HK-2 (cell line): Measurements from ENCODE around the gene NXPH2.

Experiments
- DNase-seq: peaks from one replicate; pipeline ENCODE4 v3.0.0-alpha.2; 2018; ENCODE audit not compliant: unreplicated experiment

Gene NXPH2

DNA sequence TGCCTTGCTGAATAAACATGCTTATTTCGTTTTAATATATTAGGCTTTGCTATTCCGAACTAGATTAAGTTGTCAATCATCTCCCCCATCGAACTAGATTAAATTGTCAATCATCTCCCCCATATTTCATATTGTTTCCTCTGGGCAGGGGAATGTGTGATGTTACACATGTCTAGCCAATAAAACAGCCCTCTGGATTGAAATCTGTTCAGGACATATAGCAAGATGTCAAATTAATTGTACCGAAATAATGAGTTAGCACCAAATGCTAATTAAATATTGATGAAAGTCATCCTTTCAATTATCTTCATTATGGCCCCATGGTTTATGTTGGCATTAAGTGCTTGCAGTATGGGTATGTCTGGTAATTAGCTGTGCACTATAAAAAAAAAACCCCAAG lies 143.1 kb downstream of the NXPH2 start:
- DNase-seq = no peak

DNA sequence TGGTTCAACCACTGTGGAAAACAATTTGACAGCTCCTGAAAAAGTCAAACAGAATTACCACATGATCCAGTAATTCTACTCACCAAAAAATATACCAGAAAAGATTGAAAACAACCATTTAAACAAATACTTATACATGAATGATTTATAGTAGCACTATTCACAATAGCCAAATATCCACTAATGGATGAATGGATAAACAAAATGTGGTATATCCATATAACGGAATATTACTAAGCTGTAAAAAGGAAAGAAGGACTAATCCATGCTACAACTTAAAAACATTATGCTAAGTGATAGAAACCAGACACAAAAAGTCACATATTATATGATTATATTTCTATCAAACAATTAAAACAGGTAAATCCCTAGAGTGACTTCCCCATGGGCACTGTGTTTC lies 147.1 kb downstream of the NXPH2 start:
- DNase-seq = no peak

DNA sequence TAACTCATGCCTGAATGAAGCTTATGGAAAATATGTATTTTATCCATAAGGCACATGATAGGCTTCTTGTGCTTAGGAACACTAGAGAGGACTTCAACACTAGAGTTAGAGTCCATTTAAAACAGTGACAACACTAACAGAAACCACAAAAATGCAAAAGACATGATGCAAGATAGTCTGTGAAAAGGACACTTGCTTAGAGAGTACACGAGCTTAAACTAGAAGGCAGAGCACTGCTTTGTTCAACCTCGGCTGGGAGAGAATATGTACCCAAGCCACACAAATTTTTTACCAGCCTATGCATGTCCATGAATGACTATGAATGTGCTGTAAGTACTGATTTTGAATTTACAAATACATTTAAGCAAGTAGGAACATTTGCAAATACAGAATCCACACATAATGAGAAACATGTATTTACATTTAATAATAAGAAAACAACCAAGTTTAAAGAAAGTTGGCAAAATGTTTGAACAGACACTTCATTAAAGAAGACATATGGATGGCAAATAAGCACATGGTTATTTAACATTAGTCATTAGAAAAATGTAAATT lies 148.0 kb downstream of the NXPH2 start:
- DNase-seq = no peak

DNA sequence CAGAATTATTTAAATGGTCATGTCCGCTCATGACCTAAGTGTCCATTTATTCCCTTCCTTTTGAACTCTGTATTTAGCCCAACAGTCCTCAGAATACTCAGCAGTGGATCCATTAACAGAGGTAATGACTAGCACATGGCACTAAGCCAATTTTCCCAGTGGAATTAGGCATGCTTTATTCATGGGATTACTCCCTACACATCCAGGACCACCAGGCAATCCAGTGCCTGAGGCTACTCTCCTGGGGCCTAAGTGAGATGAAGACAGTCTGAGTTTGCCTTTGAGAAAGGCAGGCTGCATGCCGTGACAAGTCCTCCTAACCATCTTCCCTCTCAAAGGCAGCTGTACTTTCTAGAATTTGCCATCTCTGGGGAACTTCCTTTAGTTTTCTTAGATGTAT lies 150.0 kb downstream of the NXPH2 start:
- no peak for DNase-seq

DNA sequence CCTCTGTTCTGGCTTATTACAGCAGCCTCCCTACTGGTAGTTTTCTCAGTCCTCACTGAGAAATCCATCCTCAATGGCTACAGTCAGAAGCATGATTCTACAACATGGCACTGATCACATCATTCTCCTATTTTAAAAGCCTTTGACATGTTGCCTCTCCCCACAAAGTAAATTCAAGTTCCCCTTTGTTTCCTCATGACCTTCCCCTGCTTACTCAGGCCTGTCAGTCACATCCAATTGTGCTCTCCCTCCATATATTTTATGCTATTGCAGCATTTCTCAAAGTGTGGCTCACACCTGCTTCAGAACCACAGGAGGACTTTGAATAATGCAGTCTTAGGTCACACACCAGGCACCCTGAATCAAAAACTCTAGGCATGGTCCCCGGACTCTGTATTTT lies 154.0 kb downstream of the NXPH2 start:
- DNase-seq = no peak

DNA sequence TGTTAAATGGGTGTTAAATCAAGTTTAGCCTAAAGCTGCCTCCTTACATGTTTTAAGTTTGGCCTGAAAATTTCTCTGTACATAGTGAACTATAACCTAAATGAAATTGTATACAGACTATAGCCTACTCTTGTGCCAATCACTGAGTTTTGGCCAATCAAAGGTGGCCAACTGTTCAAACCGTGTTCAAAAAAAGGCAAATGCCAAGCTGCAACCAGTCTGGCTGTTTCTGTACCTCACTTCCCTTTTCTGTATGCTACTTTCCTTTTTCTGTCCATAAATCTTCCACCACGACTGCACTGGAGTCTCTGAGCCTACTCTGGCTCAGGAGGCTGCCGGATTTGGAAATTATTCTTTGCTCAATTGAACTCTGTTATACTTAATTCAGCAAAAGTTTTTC lies 157.6 kb downstream of the NXPH2 start:
- DNase-seq = no peak

DNA sequence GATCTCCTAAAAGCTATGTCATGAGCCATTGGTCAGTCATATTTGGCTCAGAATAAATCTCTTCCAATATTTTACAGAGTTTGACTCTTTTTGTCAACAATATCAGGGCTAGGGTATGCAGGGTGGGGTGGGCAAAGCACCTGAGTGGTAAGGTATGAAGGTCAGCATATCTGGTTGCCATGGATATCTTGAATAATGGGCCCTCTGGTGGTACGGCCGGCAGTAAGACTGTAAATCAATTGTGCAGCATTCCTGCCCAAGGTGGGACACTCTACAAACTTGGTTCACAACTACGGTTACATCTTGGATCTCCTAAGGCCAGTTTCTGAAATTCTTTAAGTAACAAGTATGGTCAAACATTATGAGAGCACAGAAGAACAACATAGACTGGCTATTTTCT lies 159.1 kb downstream of the NXPH2 start:
- DNase-seq = no peak

DNA sequence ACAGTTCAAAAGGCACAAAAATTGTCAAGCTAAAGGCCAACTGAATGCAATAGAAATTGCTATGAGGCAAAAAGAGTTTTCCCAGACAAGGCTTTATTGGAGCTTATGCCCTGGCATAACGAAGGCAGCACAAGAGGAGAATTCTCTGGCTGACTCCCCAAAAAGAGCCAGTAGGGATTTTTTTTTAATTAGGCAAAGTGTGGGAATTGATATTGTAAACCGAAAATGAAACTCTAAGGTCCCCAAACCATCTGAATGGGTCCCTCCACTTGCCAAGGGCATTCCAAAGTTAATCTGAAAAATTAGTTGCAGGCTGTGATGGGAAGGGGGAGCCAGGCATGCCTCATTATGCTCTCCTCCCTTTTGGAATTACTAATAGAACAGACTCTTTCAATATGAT lies 159.8 kb downstream of the NXPH2 start:
- no peak for DNase-seq
